A549 treated with GW870086 at 1 μM for 4 hours (cell line): Measurements from ENCODE around the gene DDX24. TPM values are rescaled to one million over a fixed set of nuclear protein-coding genes. Genes with fewer than 3 reads are reported as not detected.

Source experiments
- total RNA-seq: library from RNA; stranded (reverse); fragments of 200-300 nt; extraction: Qiagen RNA extraction; gene quantifications from 5 replicates; pipeline ENCODE4 v1.2.3, GENCODE V29; 2022; ENCODE audit warnings: low read depth

The DDX24 gene, protein sequence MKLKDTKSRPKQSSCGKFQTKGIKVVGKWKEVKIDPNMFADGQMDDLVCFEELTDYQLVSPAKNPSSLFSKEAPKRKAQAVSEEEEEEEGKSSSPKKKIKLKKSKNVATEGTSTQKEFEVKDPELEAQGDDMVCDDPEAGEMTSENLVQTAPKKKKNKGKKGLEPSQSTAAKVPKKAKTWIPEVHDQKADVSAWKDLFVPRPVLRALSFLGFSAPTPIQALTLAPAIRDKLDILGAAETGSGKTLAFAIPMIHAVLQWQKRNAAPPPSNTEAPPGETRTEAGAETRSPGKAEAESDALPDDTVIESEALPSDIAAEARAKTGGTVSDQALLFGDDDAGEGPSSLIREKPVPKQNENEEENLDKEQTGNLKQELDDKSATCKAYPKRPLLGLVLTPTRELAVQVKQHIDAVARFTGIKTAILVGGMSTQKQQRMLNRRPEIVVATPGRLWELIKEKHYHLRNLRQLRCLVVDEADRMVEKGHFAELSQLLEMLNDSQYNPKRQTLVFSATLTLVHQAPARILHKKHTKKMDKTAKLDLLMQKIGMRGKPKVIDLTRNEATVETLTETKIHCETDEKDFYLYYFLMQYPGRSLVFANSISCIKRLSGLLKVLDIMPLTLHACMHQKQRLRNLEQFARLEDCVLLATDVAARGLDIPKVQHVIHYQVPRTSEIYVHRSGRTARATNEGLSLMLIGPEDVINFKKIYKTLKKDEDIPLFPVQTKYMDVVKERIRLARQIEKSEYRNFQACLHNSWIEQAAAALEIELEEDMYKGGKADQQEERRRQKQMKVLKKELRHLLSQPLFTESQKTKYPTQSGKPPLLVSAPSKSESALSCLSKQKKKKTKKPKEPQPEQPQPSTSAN
- total RNA-seq = 155 to 183 TPM (median 177 TPM) in 5 replicates

DNA sequence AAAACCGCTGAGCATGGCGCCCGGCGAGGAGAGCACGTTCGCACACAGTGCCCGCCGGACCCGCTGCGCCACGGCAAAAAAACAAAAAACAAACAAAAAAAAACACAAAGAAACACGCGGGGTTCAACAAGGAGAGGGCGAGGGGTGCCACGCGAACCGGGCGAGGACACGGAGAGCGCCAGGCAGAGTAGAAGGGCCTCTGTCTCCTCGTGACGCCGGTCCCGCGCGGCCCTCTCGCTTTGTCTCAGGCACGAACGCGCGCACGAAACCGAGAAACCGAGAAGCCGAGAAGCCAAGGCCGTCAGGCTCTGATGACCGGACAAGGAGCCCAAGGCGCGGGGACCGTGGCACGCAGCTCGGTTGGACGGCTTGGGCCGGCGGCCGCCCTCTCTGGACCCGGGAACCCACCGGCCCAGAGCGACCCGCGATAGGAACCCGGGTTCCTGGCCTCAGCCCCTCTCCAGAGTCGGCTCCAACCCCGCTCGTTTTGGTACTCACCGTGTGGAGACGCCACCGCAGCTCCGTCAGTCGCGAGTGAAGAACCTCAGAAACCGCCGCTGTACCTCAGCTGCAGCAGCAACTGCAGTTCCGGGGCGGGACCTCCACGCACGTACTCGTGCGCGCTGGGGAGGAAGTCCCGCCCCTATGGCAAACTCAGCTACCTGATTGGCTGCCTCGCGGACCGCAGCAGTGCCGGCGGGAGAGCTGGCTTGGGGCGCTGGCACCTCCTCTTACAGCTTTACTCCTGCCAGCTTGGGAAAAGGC, at the start of gene DDX24, which contains the start of gene IFI27L1:
DDX24 (minus strand) TSS at position 582 of the 765 bp plus-strand sequence. CDS start 1,460 bp downstream, outside the sequence.
IFI27L1 (plus strand) TSS at position 690 of the 765 bp plus-strand sequence. CDS start 15,628 bp downstream, outside the sequence.

GRCh38 chr14:94129111-94129757, 48.2 kb upstream of the DDX24 start, which contains the start of gene IFI27L2:
TSS of gene IFI27L2 (minus strand) at chr14:94129604. CDS start at chr14:94129564, 40 bp downstream.

GRCh38 chr14:94110552-94111181, 29.7 kb upstream of the DDX24 start, which contains the start of gene IFI27:
TSS of gene IFI27 (plus strand) at chr14:94110736.

DNA sequence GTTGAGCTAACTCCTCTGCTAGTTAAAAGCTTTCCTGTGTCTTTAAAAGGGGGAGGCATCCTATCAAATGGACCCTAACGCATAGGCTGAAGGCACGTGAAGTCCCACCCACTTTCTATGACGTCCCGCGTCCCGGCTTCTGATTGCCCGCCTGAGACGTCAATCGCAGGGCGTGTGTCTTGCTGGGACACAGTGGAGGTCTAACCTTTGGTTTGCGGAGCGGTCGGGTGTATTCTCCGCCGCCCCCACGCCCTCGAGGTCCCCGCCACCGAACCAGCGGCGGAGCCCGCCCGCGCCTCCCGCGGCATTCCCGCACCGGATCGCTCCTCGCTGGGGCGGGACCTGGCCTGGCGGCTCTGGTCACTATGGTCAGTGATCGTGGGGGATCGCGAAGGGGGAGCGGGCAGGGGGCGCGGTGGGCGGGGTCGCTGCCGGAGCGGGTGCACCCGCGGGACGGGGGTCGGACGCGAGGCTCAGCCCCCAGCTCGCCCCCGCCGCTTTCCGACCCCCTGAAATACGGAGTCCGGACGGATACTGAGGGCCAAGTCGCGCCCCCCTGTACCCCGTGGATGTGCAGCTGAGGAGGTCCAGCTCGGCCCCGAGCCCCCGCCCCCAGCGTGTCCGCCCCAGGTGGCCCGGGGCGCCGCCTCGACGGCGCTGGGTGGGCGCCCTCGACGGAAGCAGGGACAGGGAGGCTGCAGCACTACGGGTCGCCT, 54.7 kb downstream of the DDX24 start, which contains the start of gene OTUB2:
OTUB2 (plus strand) TSS at position 168 of the 716 bp plus-strand sequence; CDS start at position 366, 198 bp downstream.

Other genes with a start within 250 kb of the DDX24 start
- gene FAM181A, start 153.9 kb downstream of the DDX24 start, total RNA-seq = not detected in 5 replicates
- gene ASB2, start 104.6 kb downstream of the DDX24 start, total RNA-seq = 0.65 to 1.7 TPM (median 0.75 TPM) in 5 replicates
- not detected in 5 replicates for gene CCDC197, start 83.9 kb downstream of the DDX24 start, total RNA-seq
- 3.5 to 4.9 TPM (median 3.7 TPM) in 5 replicates for gene OTUB2, start 54.9 kb downstream of the DDX24 start, total RNA-seq
- gene IFI27L1, start 108 bp upstream of the DDX24 start, total RNA-seq = 18.3 to 22.4 TPM (median 20.2 TPM) in 5 replicates
- 0.47 to 2.4 TPM (median 1.8 TPM) in 5 replicates for gene IFI27, start 29.5 kb upstream of the DDX24 start, total RNA-seq
- 53.9 to 68.4 TPM (median 56.1 TPM) in 5 replicates for gene IFI27L2, start 48.4 kb upstream of the DDX24 start, total RNA-seq
- 0.22 to 0.51 TPM (median 0.38 TPM) in 5 replicates for gene PPP4R4, start 93.1 kb upstream of the DDX24 start, total RNA-seq
- gene SERPINA10, start 212.1 kb upstream of the DDX24 start, total RNA-seq = 0.03 TPM in 1 of 5 replicates, not detected in the others
- 0.93 to 1.5 TPM (median 1.2 TPM) in 5 replicates for gene SERPINA6, start 242.1 kb upstream of the DDX24 start, total RNA-seq